NB4 (cell line): Measurements from ENCODE around the gene SLC6A11.

Source experiments
- CTCF ChIP-seq: IDR thresholded peaks from one replicate; pipeline ENCODE4 v1.5.1; 2012; ENCODE audit warnings: low read depth, low read length
- MAX ChIP-seq: IDR thresholded peaks from 2 replicates; pipeline ENCODE4 v1.6.1; 2011; ENCODE audit warnings: low read depth, low read length
- MYC ChIP-seq: IDR thresholded peaks from 2 replicates; pipeline ENCODE4 v1.6.1; 2011; ENCODE audit warnings: low read depth, low read length
- POLR2A ChIP-seq: IDR thresholded peaks from 2 replicates; pipeline ENCODE4 v1.6.1; 2011; ENCODE audit warnings: mild to moderate bottlenecking; ENCODE audit not compliant: insufficient read length; ENCODE audit errors: extremely low read depth

GRCh38 chr3:10927551-10927950, 111.5 kb downstream of the SLC6A11 start:
- no peak for TF ChIP-seq CTCF
- no peak for TF ChIP-seq POLR2A
- TF ChIP-seq MAX, result no peak
- TF ChIP-seq MYC, result no peak
